GM23338 (cell line): ENCODE measurements around the gene F7. TPM values are rescaled to one million over a fixed set of nuclear protein-coding genes. Genes with fewer than 3 reads are reported as not detected.

Source experiments
- CREB1 ChIP-seq: fragments of 250-450 bp; sonication (Bioruptor Pico); IDR thresholded peaks from 2 replicates; pipeline ENCODE4 v1.5.0; 2020; ENCODE audit warnings: low read depth, mild to moderate bottlenecking, moderate library complexity
- EZH2 ChIP-seq: fragments of 200-600 bp; sonication (generic); IDR thresholded peaks from one replicate; pipeline ENCODE4 v1.8.0; 2017; ENCODE audit warnings: antibody characterized with exemption, mild to moderate bottlenecking, low read depth; ENCODE audit not compliant: unreplicated experiment
- EZH2phosphoT487 ChIP-seq: fragments of 200-600 bp; sonication (generic); IDR thresholded peaks from one replicate; pipeline ENCODE4 v1.8.1; 2018; ENCODE audit warnings: antibody characterized with exemption; ENCODE audit not compliant: unreplicated experiment
- JUNB ChIP-seq: IDR thresholded peaks from one replicate; pipeline ENCODE4 v1.6.1; 2016; ENCODE audit warnings: antibody characterized with exemption; ENCODE audit not compliant: unreplicated experiment
- NANOG ChIP-seq: IDR thresholded peaks from 2 replicates; pipeline ENCODE4 v1.6.1; 2016; ENCODE audit warnings: antibody characterized with exemption, borderline replicate concordance
- POLR2AphosphoS5 ChIP-seq: IDR thresholded peaks from 2 replicates; pipeline ENCODE4 v1.6.1; 2016; ENCODE audit warnings: antibody characterized with exemption, low read depth
- STAT1 ChIP-seq: IDR thresholded peaks from one replicate; pipeline ENCODE4 v1.6.1; 2016; ENCODE audit warnings: antibody characterized with exemption; ENCODE audit not compliant: unreplicated experiment
- ZNF114 ChIP-seq: fragments of 250-450 bp; sonication (Bioruptor Pico); IDR thresholded peaks from 2 replicates; pipeline ENCODE4 v1.5.0; 2020; ENCODE audit warnings: mild to moderate bottlenecking, moderate library complexity
- polyA plus RNA-seq: library from polyadenylated mRNA; unstranded; fragments of >200 nt; fragmentation: Nextera tagmentation; extraction: Ambion mirVana; gene quantifications from 2 replicates; pipeline ENCODE4 v1.2.1, GENCODE V29; 2016
- total RNA-seq: library from RNA; depleted of rRNA; stranded (reverse); fragments of >200 nt; shearing (Covaris generic); gene quantifications from 2 replicates; pipeline ENCODE4 v1.2.3, GENCODE V29; 2014
- TF ChIP-seq, protein P1 (sequence below): fragments of 250-450 bp; sonication (Bioruptor Pico); IDR thresholded peaks from 2 replicates; pipeline ENCODE4 v1.5.0; 2020; ENCODE audit warnings: mild to moderate bottlenecking, moderate library complexity
- TF ChIP-seq, protein P2 (sequence below), 2 experiments: fragments of 200-600 bp in 1 of 2; sonication (generic) in 1 of 2; conservative IDR thresholded peaks; 2 replicates each; pipeline versions ENCODE4 v1.5.1 to v1.6.1; 2016 to 2017; ENCODE audit warnings: antibody characterized with exemption in 2 of 2, low read depth in 2 of 2, mild to moderate bottlenecking in 2 of 2, moderate library complexity in 1 of 2
- TF ChIP-seq, protein P3 (sequence below): IDR thresholded peaks from 2 replicates; pipeline ENCODE4 v1.6.1; 2016; ENCODE audit warnings: antibody characterized with exemption

The F7 gene
- total and polyA plus RNA-seq, 2 experiments from 2014 or later, result 0.16 to 0.24 TPM

DNA sequence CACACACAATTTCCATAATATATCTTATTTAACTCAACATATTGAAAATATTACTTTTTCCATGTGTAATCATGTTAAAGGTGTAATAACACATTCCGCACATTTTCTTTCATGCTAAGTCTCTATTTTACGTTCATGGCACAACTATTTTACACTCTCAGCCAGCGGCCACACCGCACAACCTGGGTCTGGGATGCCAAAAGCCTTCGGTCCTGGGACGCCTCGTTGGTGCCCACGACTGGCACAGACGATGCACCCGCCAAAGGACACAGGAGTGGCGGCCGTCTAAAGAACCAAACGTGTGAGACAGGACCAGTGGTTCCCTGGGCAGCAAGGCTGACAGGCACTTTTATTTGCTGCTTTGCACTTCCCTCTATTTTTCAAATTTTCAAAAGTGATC lies 42.8 kb downstream of the F7 start (continued):
- TF ChIP-seq, protein P1, sequence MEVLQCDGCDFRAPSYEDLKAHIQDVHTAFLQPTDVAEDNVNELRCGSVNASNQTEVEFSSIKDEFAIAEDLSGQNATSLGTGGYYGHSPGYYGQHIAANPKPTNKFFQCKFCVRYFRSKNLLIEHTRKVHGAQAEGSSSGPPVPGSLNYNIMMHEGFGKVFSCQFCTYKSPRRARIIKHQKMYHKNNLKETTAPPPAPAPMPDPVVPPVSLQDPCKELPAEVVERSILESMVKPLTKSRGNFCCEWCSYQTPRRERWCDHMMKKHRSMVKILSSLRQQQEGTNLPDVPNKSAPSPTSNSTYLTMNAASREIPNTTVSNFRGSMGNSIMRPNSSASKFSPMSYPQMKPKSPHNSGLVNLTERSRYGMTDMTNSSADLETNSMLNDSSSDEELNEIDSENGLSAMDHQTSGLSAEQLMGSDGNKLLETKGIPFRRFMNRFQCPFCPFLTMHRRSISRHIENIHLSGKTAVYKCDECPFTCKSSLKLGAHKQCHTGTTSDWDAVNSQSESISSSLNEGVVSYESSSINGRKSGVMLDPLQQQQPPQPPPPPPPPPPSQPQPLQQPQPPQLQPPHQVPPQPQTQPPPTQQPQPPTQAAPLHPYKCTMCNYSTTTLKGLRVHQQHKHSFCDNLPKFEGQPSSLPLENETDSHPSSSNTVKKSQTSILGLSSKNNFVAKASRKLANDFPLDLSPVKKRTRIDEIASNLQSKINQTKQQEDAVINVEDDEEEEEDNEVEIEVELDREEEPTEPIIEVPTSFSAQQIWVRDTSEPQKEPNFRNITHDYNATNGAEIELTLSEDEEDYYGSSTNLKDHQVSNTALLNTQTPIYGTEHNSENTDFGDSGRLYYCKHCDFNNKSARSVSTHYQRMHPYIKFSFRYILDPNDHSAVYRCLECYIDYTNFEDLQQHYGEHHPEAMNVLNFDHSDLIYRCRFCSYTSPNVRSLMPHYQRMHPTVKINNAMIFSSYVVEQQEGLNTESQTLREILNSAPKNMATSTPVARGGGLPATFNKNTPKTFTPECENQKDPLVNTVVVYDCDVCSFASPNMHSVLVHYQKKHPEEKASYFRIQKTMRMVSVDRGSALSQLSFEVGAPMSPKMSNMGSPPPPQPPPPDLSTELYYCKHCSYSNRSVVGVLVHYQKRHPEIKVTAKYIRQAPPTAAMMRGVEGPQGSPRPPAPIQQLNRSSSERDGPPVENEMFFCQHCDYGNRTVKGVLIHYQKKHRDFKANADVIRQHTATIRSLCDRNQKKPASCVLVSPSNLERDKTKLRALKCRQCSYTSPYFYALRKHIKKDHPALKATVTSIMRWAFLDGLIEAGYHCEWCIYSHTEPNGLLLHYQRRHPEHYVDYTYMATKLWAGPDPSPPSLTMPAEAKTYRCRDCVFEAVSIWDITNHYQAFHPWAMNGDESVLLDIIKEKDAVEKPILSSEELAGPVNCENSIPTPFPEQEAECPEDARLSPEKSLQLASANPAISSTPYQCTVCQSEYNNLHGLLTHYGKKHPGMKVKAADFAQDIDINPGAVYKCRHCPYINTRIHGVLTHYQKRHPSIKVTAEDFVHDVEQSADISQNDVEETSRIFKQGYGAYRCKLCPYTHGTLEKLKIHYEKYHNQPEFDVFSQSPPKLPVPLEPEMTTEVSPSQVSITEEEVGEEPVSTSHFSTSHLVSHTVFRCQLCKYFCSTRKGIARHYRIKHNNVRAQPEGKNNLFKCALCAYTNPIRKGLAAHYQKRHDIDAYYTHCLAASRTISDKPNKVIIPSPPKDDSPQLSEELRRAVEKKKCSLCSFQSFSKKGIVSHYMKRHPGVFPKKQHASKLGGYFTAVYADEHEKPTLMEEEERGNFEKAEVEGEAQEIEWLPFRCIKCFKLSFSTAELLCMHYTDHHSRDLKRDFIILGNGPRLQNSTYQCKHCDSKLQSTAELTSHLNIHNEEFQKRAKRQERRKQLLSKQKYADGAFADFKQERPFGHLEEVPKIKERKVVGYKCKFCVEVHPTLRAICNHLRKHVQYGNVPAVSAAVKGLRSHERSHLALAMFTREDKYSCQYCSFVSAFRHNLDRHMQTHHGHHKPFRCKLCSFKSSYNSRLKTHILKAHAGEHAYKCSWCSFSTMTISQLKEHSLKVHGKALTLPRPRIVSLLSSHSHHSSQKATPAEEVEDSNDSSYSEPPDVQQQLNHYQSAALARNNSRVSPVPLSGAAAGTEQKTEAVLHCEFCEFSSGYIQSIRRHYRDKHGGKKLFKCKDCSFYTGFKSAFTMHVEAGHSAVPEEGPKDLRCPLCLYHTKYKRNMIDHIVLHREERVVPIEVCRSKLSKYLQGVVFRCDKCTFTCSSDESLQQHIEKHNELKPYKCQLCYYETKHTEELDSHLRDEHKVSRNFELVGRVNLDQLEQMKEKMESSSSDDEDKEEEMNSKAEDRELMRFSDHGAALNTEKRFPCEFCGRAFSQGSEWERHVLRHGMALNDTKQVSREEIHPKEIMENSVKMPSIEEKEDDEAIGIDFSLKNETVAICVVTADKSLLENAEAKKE (CRISPR knock-in tag), result no peak
- no peak for TF ChIP-seq ZNF114
- no peak for TF ChIP-seq JUNB
- no peak for TF ChIP-seq STAT1
- no peak for TF ChIP-seq EZH2phosphoT487
- TF ChIP-seq, protein P2, sequence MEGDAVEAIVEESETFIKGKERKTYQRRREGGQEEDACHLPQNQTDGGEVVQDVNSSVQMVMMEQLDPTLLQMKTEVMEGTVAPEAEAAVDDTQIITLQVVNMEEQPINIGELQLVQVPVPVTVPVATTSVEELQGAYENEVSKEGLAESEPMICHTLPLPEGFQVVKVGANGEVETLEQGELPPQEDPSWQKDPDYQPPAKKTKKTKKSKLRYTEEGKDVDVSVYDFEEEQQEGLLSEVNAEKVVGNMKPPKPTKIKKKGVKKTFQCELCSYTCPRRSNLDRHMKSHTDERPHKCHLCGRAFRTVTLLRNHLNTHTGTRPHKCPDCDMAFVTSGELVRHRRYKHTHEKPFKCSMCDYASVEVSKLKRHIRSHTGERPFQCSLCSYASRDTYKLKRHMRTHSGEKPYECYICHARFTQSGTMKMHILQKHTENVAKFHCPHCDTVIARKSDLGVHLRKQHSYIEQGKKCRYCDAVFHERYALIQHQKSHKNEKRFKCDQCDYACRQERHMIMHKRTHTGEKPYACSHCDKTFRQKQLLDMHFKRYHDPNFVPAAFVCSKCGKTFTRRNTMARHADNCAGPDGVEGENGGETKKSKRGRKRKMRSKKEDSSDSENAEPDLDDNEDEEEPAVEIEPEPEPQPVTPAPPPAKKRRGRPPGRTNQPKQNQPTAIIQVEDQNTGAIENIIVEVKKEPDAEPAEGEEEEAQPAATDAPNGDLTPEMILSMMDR (conservative IDR thresholded peaks at IDR 0.05; ENCODE audit: low read depth in 2 of 2), result no peak
- TF ChIP-seq POLR2AphosphoS5, result no peak
- no peak for TF ChIP-seq EZH2
- TF ChIP-seq NANOG, result no peak
- no peak for TF ChIP-seq CREB1
- TF ChIP-seq, protein P3, sequence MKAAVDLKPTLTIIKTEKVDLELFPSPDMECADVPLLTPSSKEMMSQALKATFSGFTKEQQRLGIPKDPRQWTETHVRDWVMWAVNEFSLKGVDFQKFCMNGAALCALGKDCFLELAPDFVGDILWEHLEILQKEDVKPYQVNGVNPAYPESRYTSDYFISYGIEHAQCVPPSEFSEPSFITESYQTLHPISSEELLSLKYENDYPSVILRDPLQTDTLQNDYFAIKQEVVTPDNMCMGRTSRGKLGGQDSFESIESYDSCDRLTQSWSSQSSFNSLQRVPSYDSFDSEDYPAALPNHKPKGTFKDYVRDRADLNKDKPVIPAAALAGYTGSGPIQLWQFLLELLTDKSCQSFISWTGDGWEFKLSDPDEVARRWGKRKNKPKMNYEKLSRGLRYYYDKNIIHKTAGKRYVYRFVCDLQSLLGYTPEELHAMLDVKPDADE, result no peak
